Measurements from ENCODE around the gene DPCD. TPM values are rescaled to one million over a fixed set of nuclear protein-coding genes. Genes with fewer than 3 reads are reported as not detected.

Gene DPCD
- total RNA-seq, 6 experiments from 2014 or later: 2.2 to 4.3 (median 3.5) TPM

DNA sequence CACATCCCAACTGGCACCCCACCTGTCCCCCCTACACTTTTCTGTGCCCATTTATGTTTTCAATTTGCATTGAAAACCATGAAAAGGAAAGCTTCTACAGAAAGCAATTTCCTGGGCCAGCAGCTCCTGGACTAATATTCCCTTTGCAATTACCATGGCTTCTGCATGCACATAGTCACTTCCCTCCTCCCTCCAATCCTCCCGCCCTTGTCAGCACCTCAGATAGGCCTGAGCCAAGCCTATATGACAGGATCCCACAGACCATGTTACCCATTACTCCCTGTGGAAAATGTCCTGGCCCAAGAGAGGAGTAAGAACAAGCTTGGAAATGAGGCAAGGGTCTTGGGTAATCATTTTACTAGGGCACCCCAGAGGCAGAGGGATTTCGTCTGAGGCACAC, 68.8 kb downstream of the DPCD start:
- Histone ChIP-seq H3K27ac (no peak overlapping the region), H3K36me3 (peaks cover 0 to 12% (median 8%) of the 10 kb centered on the region in 4 donors), H3K4me1 (no peaks in the 10 kb centered on the region), H3K27me3 (no peaks in the 10 kb centered on the region), H3K4me3 (no peak overlapping the region), H3K9me3 (no peaks in the 10 kb centered on the region)
- DNase-seq (no peak), ATAC-seq (no peak)
- intact Hi-C loops (cut with DNase I): no loop called here
- no peak for TF ChIP-seq POLR2A (IDR thresholded peaks at IDR 0.05)
- TF ChIP-seq, protein P1, sequence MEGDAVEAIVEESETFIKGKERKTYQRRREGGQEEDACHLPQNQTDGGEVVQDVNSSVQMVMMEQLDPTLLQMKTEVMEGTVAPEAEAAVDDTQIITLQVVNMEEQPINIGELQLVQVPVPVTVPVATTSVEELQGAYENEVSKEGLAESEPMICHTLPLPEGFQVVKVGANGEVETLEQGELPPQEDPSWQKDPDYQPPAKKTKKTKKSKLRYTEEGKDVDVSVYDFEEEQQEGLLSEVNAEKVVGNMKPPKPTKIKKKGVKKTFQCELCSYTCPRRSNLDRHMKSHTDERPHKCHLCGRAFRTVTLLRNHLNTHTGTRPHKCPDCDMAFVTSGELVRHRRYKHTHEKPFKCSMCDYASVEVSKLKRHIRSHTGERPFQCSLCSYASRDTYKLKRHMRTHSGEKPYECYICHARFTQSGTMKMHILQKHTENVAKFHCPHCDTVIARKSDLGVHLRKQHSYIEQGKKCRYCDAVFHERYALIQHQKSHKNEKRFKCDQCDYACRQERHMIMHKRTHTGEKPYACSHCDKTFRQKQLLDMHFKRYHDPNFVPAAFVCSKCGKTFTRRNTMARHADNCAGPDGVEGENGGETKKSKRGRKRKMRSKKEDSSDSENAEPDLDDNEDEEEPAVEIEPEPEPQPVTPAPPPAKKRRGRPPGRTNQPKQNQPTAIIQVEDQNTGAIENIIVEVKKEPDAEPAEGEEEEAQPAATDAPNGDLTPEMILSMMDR (IDR thresholded peaks at IDR 0.05): no peak
- 88% methylated on average over 2 of the region's 2 CpGs for WGBS (ENCODE audit: insufficient coverage, low coverage, low lambda C conversion rate, missing lambda C conversion rate)

DNA sequence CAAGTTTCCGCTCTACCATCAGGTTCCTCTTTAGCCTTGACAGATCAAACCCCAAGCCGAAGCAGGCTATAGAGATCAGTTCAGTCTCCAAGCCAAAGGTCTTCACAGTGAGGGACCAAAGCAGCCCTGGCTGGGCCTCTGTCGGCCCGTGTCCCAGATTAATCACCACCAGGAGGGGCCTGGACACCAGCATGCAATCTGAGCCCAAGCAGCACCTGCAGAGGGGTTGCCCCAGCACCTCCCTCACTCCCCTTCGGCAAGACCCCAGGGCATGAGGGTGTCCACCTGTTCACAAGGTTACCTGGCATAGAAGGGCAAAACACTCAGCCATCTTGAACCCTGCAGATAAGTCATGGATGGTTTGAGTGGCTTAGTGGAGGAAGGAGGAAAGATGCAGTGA, 70.9 kb downstream of the DPCD start:
- H3K27ac ChIP-seq: no peak overlapping the region
- no peaks in the 10 kb centered on the region for H3K4me1 ChIP-seq
- intact Hi-C loops (cut with DNase I): no loop called here
- 100% methylated on average over 1 of the region's 5 CpGs for WGBS (ENCODE audit: insufficient coverage, low coverage, low lambda C conversion rate, missing lambda C conversion rate)
- peaks cover 0 to 19% (median 10%) of the 10 kb centered on the region in 4 donors for H3K36me3 ChIP-seq
- no peak overlapping the region for H3K4me3 ChIP-seq
- no peaks in the 10 kb centered on the region for H3K27me3 ChIP-seq
- TF ChIP-seq POLR2A (IDR thresholded peaks at IDR 0.05): no peak
- TF ChIP-seq, protein P1 (IDR thresholded peaks at IDR 0.05): no peak
- H3K9me3 ChIP-seq: no peaks in the 10 kb centered on the region
- DNase-seq (no peak), ATAC-seq (peak in 1 of 4 donors; percentile 18)

Small RNA genes lying within 50 kb of the gene (microRNA-seq; reads per million reads assigned to microRNA genes)
- 0 reads per million in 2 donors for gene MIR3158-1
- 0 reads per million in 2 donors for gene MIR3158-2

Small RNA genes lying within 50 kb of the gene (small RNA-seq; reads per million reads assigned to genes)
- gene MIR3158-1: 0 reads per million in 2 experiments
- 0 reads per million in 2 experiments for gene RNU6-1165P

Other genes starting within 250 kb of the DPCD start
- 1 to 10 TPM; 4.8 to 8.4 (median 6.5) TPM for gene BTRC, start 234.2 kb upstream of the DPCD start, total RNA-seq
- 10 to 100 TPM in 4 of 6 experiments, 1 to 10 TPM in 2; 8.4 to 15.5 (median 13.2) TPM for gene POLL, start 64 bp upstream of the DPCD start, total RNA-seq
- gene FBXW4, start 106.8 kb downstream of the DPCD start, total RNA-seq: 10 to 100 TPM; 15.1 to 29.5 (median 25.6) TPM
- gene FGF8, start 187.8 kb downstream of the DPCD start, total RNA-seq: not detected
- gene NPM3, start 195.1 kb downstream of the DPCD start, total RNA-seq: 10 to 100 TPM in 3 of 6 experiments, 1 to 10 TPM in 3; 4.7 to 31.8 (median 8.6) TPM
- 10 to 100 TPM; 34.7 to 52.2 (median 36.7) TPM for gene OGA, start 230.1 kb downstream of the DPCD start, total RNA-seq

Measured in right lobe of liver (tissue), 6 donors.